GM12878 (cell line): ENCODE results near the gene PEX11A. TPM values are rescaled to one million over a fixed set of nuclear protein-coding genes. Genes with fewer than 3 reads are reported as not detected.

Source experiments
- ATAC-seq: fragments of 200-7000 bp; cut with Tn5 transposase; 3 replicates; pipeline ENCODE4 v1.9.1; 2020; ENCODE audit warnings: mild to moderate bottlenecking, moderate library complexity
- BruUV-seq: library from RNA; stranded (reverse); fragments of 400-500 nt; replicated peaks from 2 replicates; lab custom pipeline; 2021; lab: Mats Ljungman, UMichigan
- CTCF ChIA-PET: fragments of 300-600 bp; sonication (Branson Sonifier 250); formaldehyde crosslinking; extraction: SDS; loops from one replicate; lab custom pipeline; 2021; ENCODE audit warnings: inconsistent platforms; lab: Yijun Ruan, JAX
- POLR2A ChIA-PET: fragments of 350-600 bp; formaldehyde crosslinking; extraction: SDS; loops from one replicate; lab custom pipeline; 2021; ENCODE audit warnings: inconsistent platforms; lab: Charles Lee
- RAD21 ChIA-PET: fragments of 300-600 bp; sonication (Branson Sonifier 250); formaldehyde crosslinking; loops from one replicate; lab custom pipeline; 2023; ENCODE audit warnings: antibody characterized with exemption; ENCODE audit not compliant: unreplicated experiment; lab: Charles Lee
- SMC1A ChIA-PET: fragments of 300-600 bp; sonication (Branson Sonifier 250); formaldehyde crosslinking; loops from one replicate; lab custom pipeline; 2023; ENCODE audit not compliant: unreplicated experiment, uncharacterized antibody; lab: Charles Lee
- DNase-seq: peaks from one replicate; pipeline ENCODE4 v3.0.0-alpha.2; 2011; ENCODE audit warnings: low read depth, low spot score
- FAIRE-seq: peaks from 3 replicates; lab custom pipeline; 2011; peaks lifted over from hg19 to GRCh38; lab: Jason Lieb, UNC
- H2AFZ ChIP-seq: 2 replicates; pipeline ENCODE4 v1.6.0; 2011; ENCODE audit warnings: low read depth, low read length, control low read depth; ENCODE audit not compliant: control insufficient read depth
- H3K27ac ChIP-seq: 2 replicates; pipeline ENCODE4 v1.5.1; 2011; ENCODE audit warnings: control low read depth; ENCODE audit not compliant: control insufficient read depth, insufficient read depth
- H3K27me3 ChIP-seq, 2 experiments: replicated peaks in 1 of 2; 2 replicates each; pipeline versions ENCODE4 v1.6.0 to v1.6.1; 2011; ENCODE audit warnings: low read length in 1 of 2; ENCODE audit not compliant: control insufficient read depth in 2 of 2, insufficient read depth in 2 of 2
- H3K36me3 ChIP-seq, 2 experiments: 2 replicates each; pipeline ENCODE4 v1.5.1; 2011; ENCODE audit warnings: low read length in 1 of 2; ENCODE audit not compliant: control insufficient read depth in 2 of 2, insufficient read depth in 2 of 2
- H3K4me1 ChIP-seq: 2 replicates; pipeline ENCODE4 v1.6.1; 2011; ENCODE audit warnings: mild to moderate bottlenecking, low read length, moderate library complexity, mixed read lengths; ENCODE audit not compliant: control insufficient read depth, insufficient read depth
- H3K4me2 ChIP-seq: 2 replicates; pipeline ENCODE4 v1.6.0; 2011; ENCODE audit warnings: control low read depth; ENCODE audit not compliant: control insufficient read depth, insufficient read depth
- H3K4me3 ChIP-seq: fragments of 200-600 bp; sonication (generic); 2 replicates; pipeline ENCODE4 v1.5.1; 2016
- H3K79me2 ChIP-seq: 2 replicates; pipeline ENCODE4 v1.6.0; 2011; ENCODE audit warnings: low read length; ENCODE audit not compliant: control insufficient read depth, insufficient read depth
- H3K9ac ChIP-seq: 2 replicates; pipeline ENCODE4 v1.8.0; 2011; ENCODE audit warnings: low read length, control low read depth, mixed read lengths; ENCODE audit not compliant: control insufficient read depth, insufficient read depth
- H3K9me3 ChIP-seq: replicated peaks from 3 replicates; pipeline ENCODE4 v1.5.1; 2011; ENCODE audit warnings: mild to moderate bottlenecking, low read length; ENCODE audit not compliant: control insufficient read depth, insufficient read depth
- H4K20me1 ChIP-seq: 2 replicates; pipeline ENCODE4 v1.6.0; 2011; ENCODE audit not compliant: control insufficient read depth, insufficient read depth
- ATF2 ChIP-seq: IDR thresholded peaks from 2 replicates; pipeline ENCODE4 v1.6.1; 2012; ENCODE audit warnings: low read length, inconsistent platforms
- FOXM1 ChIP-seq: IDR thresholded peaks from 2 replicates; pipeline ENCODE4 v1.6.1; 2012; ENCODE audit warnings: low read depth, mild to moderate bottlenecking, inconsistent platforms, low read length, moderate library complexity
- HDAC2 ChIP-seq: fragments of 200-600 bp; sonication (generic); IDR thresholded peaks from 2 replicates; pipeline ENCODE4 v1.6.1; 2017
- JUNB ChIP-seq: IDR thresholded peaks from 2 replicates; pipeline ENCODE4 v1.6.1; 2016; ENCODE audit warnings: antibody characterized with exemption, mild to moderate bottlenecking
- NBN ChIP-seq: fragments of 450-650 bp; IDR thresholded peaks from 2 replicates; pipeline ENCODE4 v1.6.1; 2016
- NRF1 ChIP-seq: conservative IDR thresholded peaks from 2 replicates; pipeline ENCODE4 v1.6.1; 2011; ENCODE audit warnings: mild to moderate bottlenecking, low read depth, low read length, improper control_type of control experiment
- REST ChIP-seq: IDR thresholded peaks from 2 replicates; pipeline ENCODE4 v1.6.1; 2012; ENCODE audit warnings: mild to moderate bottlenecking, low read depth, low read length
- ZBTB4 ChIP-seq: fragments of 450-650 bp; formaldehyde crosslinking; IDR thresholded peaks from 2 replicates; pipeline ENCODE4 v1.4.0; 2022; ENCODE audit warnings: mild to moderate bottlenecking, moderate library complexity
- WGBS: methylation state at CpG from one replicate; pipeline ENCODE4 v1.1.6; 2016; ENCODE audit warnings: low lambda C conversion rate; ENCODE audit not compliant: insufficient replicate concordance, insufficient coverage; ENCODE audit errors: missing lambda C conversion rate; 5-methylcytosine and 5-hydroxymethylcytosine counted together
- in situ Hi-C: fragments of 300-500 bp; cut with MboI; formaldehyde crosslinking; loops from 9 replicates; pipeline ENCODE4 v1.14.3; 2018; ENCODE audit warnings: mixed read lengths
- intact Hi-C: fragments of 100-400 bp; cut with micrococcal nuclease; formaldehyde crosslinking; loops from one replicate; pipeline ENCODE4 v1.14.2; 2022; ENCODE audit not compliant: unreplicated experiment
- polyA plus RNA-seq, 11 experiments: library from polyadenylated mRNA; depleted of rRNA in 4 of 11; unstranded in 6 of 11; stranded (reverse) in 5 of 11; fragments of >200 nt; fragmentation: Nextera tagmentation in 4 of 11; fragmentation: Illumina TruSeq in 1 of 11; extraction: Ambion mirVana in 4 of 11; extraction: Trizol in 1 of 11; gene quantifications; 1 replicate in 1 of 11; 2 replicates in 10 of 11; pipeline versions ENCODE4 v1.2.1 to v1.2.3, GENCODE V29; 2011 to 2016; ENCODE audit warnings: inconsistent platforms in 2 of 11, missing spikeins in 2 of 11, low read depth in 1 of 11
- total RNA-seq, 4 experiments: library from RNA; depleted of rRNA in 3 of 4; stranded (reverse); fragments of >200 nt in 3 of 4; fragmentation: Illumina TruSeq in 1 of 4; extraction: Trizol in 1 of 4; gene quantifications; 2 replicates each; pipeline versions ENCODE4 v1.2.1 to v1.2.3, GENCODE V29; 2013 to 2021

The PEX11A gene
- total and polyA plus RNA-seq, 10 of the 15 experiments (the other 5 are each of a cell fraction or from before 2014, with no cell fraction given), result 1.4 to 2.8 (median 2.0) TPM

GRCh38 chr15:89669941-89670340 lies 20.6 kb downstream of the PEX11A start:
- intact Hi-C loops (no loop called here), in situ Hi-C loops (no loop called here)
- ChIA-PET RAD21 (no interaction called here), POLR2A (no interaction called here), SMC1A (no interaction called here), CTCF (interaction anchor here (0.6 kb wide), 1 partner anchor 9 kb away, joined by 4 read pairs; no protein-coding TSS in a partner anchor)
- no peaks in the 10 kb centered on the region for H3K9me3 ChIP-seq
- FAIRE-seq, result no peak
- H3K4me1 ChIP-seq, result no peaks in the 10 kb centered on the region
- H3K4me2 ChIP-seq, result no peak overlapping the region
- H3K9ac ChIP-seq, result no peak overlapping the region
- no peak overlapping the region for H3K27ac ChIP-seq
- no peak for TF ChIP-seq ATF2
- TF ChIP-seq NBN, result no peak
- TF ChIP-seq JUNB, result no peak
- TF ChIP-seq NRF1, result no peak
- TF ChIP-seq REST, result no peak
- TF ChIP-seq HDAC2, result no peak
- no peak for TF ChIP-seq FOXM1
- no peak for TF ChIP-seq ZBTB4 (CRISPR knock-in tag)
- H2AFZ ChIP-seq, result no peak overlapping the region
- no peaks in the 10 kb centered on the region for H4K20me1 ChIP-seq
- no peak for DNase-seq
- no TSS peak for BruUV-seq
- 56% methylated on average over 15 of the region's 15 CpGs for WGBS
- no peak for ATAC-seq
- H3K4me3 ChIP-seq, result no peak overlapping the region
- no peaks in the 10 kb centered on the region for H3K36me3 ChIP-seq
- H3K27me3 ChIP-seq, result peaks cover 0 to 2% of the 10 kb centered on the region in 2 experiments; a peak in 1 of 4 replicates
- H3K79me2 ChIP-seq, result no peaks in the 10 kb centered on the region
